Measurements from ENCODE around the gene IL4I1. TPM values are rescaled to one million over a fixed set of nuclear protein-coding genes. Genes with fewer than 3 reads are reported as not detected.
A peak's percentile ranks its signal among the peaks of the same experiment; 100 is the strongest.

The IL4I1 gene
- total RNA-seq, 1 experiment from 2014 or later = 1.3 TPM

GRCh38 chr19:49890349-49891311, 6.1 kb downstream of the IL4I1 start:
- TF ChIP-seq CTCF (conservative IDR thresholded peaks at IDR 0.05; ENCODE audit: low read depth, low read length) (peak; percentile 10; the same call in 1 of the 2 replicates), EZH2 (IDR thresholded peaks at IDR 0.05; ENCODE audit: borderline replicate concordance, low read depth, low read length, poor library complexity, severe bottlenecking) (no peak)
- CTCF ChIA-PET = interaction anchor here (0.9 kb wide), 1 partner anchor 18 kb away, joined by 3 read pairs; no protein-coding TSS in a partner anchor
- POLR2A ChIA-PET (ENCODE audit: low non-redundant PET) = no interaction called here
- intact Hi-C loops (cut with micrococcal nuclease; ENCODE audit: unreplicated experiment) = no loop called here
- H3K9me3 ChIP-seq (ENCODE audit: low read depth, low read length, poor library complexity, severe bottlenecking) = no peaks in the 10 kb centered on the region
- peak overlapping the region; percentile 20 for H3K4me3 ChIP-seq (ENCODE audit: low read depth, low read length, poor library complexity, severe bottlenecking)
- H3K27me3 ChIP-seq (replicated peaks; ENCODE audit: insufficient read depth, low read depth, low read length, poor library complexity) = no peaks in the 10 kb centered on the region
- no peaks in the 10 kb centered on the region for H3K4me1 ChIP-seq (ENCODE audit: insufficient read depth, low read length, poor library complexity, severe bottlenecking)
- no peak for DNase-seq (ENCODE audit: low spot score)
- BruUV-seq (replicated peaks) = no TSS peak
- H3K27ac ChIP-seq (ENCODE audit: low read depth, low read length, poor library complexity, severe bottlenecking) = no peak overlapping the region
- H3K36me3 ChIP-seq (ENCODE audit: insufficient read depth, low read length, poor library complexity, severe bottlenecking) = no peaks in the 10 kb centered on the region

- ChIA-PET POLR2A (ENCODE audit: low non-redundant PET) (no interaction called here), CTCF (interaction anchor here (0.9 kb wide), 1 partner anchor 18 kb away, joined by 3 read pairs; no protein-coding TSS in a partner anchor)
- H3K27ac ChIP-seq (ENCODE audit: low read depth, low read length, poor library complexity, severe bottlenecking) = no peak overlapping the region
- no peaks in the 10 kb centered on the region for H3K27me3 ChIP-seq (replicated peaks; ENCODE audit: insufficient read depth, low read depth, low read length, poor library complexity)
- TF ChIP-seq EZH2 (IDR thresholded peaks at IDR 0.05; ENCODE audit: borderline replicate concordance, low read depth, low read length, poor library complexity, severe bottlenecking) (no peak), CTCF (conservative IDR thresholded peaks at IDR 0.05; ENCODE audit: low read depth, low read length) (peak; percentile 88)
- peak; percentile 85 for DNase-seq (ENCODE audit: low spot score)
- H3K4me1 ChIP-seq (ENCODE audit: insufficient read depth, low read length, poor library complexity, severe bottlenecking) = no peaks in the 10 kb centered on the region
- intact Hi-C loops (cut with micrococcal nuclease; ENCODE audit: unreplicated experiment) = no loop called here
- H3K9me3 ChIP-seq (ENCODE audit: low read depth, low read length, poor library complexity, severe bottlenecking) = no peaks in the 10 kb centered on the region
- BruUV-seq (replicated peaks) = no TSS peak
- peak overlapping the region; percentile 20 for H3K4me3 ChIP-seq (ENCODE audit: low read depth, low read length, poor library complexity, severe bottlenecking)
- H3K36me3 ChIP-seq (ENCODE audit: insufficient read depth, low read length, poor library complexity, severe bottlenecking) = no peaks in the 10 kb centered on the region
Measured at GRCh38 chr19:49889687-49890348, 6.9 kb downstream of the IL4I1 start.

GRCh38 chr19:49889038-49889686, 7.5 kb downstream of the IL4I1 start:
- Histone ChIP-seq H3K27ac (ENCODE audit: low read depth, low read length, poor library complexity, severe bottlenecking) (no peak overlapping the region), H3K9me3 (ENCODE audit: low read depth, low read length, poor library complexity, severe bottlenecking) (no peaks in the 10 kb centered on the region), H3K4me1 (ENCODE audit: insufficient read depth, low read length, poor library complexity, severe bottlenecking) (no peaks in the 10 kb centered on the region), H3K36me3 (ENCODE audit: insufficient read depth, low read length, poor library complexity, severe bottlenecking) (peaks cover 6% of the 10 kb centered on the region), H3K27me3 (replicated peaks; ENCODE audit: insufficient read depth, low read depth, low read length, poor library complexity) (no peaks in the 10 kb centered on the region), H3K4me3 (ENCODE audit: low read depth, low read length, poor library complexity, severe bottlenecking) (no peak overlapping the region)
- intact Hi-C loops (cut with micrococcal nuclease; ENCODE audit: unreplicated experiment) = no loop called here
- TF ChIP-seq CTCF (conservative IDR thresholded peaks at IDR 0.05; ENCODE audit: low read depth, low read length) = no peak
- no peak for TF ChIP-seq EZH2 (IDR thresholded peaks at IDR 0.05; ENCODE audit: borderline replicate concordance, low read depth, low read length, poor library complexity, severe bottlenecking)
- BruUV-seq (replicated peaks) = no TSS peak
- DNase-seq (ENCODE audit: low spot score) = no peak
- ChIA-PET CTCF (no interaction called here), POLR2A (ENCODE audit: low non-redundant PET) (no interaction called here)

Measured in A673 (cell line).